ENCODE measurements around the gene NR4A1.

- no peak for TF ChIP-seq EP300 (IDR thresholded peaks at IDR 0.05; ENCODE audit: borderline replicate concordance in 1 of 2, low read depth in 1 of 2, low read length in 1 of 2)
- TF ChIP-seq CTCF (IDR thresholded peaks at IDR 0.05), result no peak
- TF ChIP-seq MAX (IDR thresholded peaks at IDR 0.05; ENCODE audit: low read depth), result no peak
- no peak for TF ChIP-seq USF2 (IDR thresholded peaks at IDR 0.05; ENCODE audit: borderline replicate concordance, low read depth, low read length)
- TF ChIP-seq SIN3A (IDR thresholded peaks at IDR 0.05; ENCODE audit: borderline replicate concordance, low read depth, low read length), result no peak
- no peak for TF ChIP-seq RAD21 (IDR thresholded peaks at IDR 0.05; ENCODE audit: low read length)
- TF ChIP-seq NRF1 (IDR thresholded peaks at IDR 0.05; ENCODE audit: low read depth, low read length), result no peak
- TF ChIP-seq TCF12 (IDR thresholded peaks at IDR 0.05), result no peak
- no peak for TF ChIP-seq MXI1 (IDR thresholded peaks at IDR 0.05; ENCODE audit: low read depth, low read length)
- no peak for TF ChIP-seq RFX5 (IDR thresholded peaks at IDR 0.05; ENCODE audit: low read length)
- TF ChIP-seq TAF1 (IDR thresholded peaks at IDR 0.05; ENCODE audit: borderline replicate concordance, low read depth, low read length), result no peak
Measured at GRCh38 chr12:52033446-52034140, 17.6 kb upstream of the NR4A1 start.

All from SK-N-SH (cell line).